B cell (primary cell): ENCODE data around the gene ZNF160.

Source experiments
- EZH2 ChIP-seq: IDR thresholded peaks from 2 replicates; pipeline ENCODE4 v1.6.1; 2012; ENCODE audit warnings: borderline replicate concordance, low read depth, mild to moderate bottlenecking, moderate library complexity, low read length; ENCODE audit not compliant: insufficient read depth, poor library complexity, severe bottlenecking
- TF ChIP-seq, protein P1 (sequence below): fragments of 200-600 bp; IDR thresholded peaks from one replicate; pipeline ENCODE4 v1.8.0; 2022; ENCODE audit warnings: antibody characterized with exemption, mild to moderate bottlenecking

DNA sequence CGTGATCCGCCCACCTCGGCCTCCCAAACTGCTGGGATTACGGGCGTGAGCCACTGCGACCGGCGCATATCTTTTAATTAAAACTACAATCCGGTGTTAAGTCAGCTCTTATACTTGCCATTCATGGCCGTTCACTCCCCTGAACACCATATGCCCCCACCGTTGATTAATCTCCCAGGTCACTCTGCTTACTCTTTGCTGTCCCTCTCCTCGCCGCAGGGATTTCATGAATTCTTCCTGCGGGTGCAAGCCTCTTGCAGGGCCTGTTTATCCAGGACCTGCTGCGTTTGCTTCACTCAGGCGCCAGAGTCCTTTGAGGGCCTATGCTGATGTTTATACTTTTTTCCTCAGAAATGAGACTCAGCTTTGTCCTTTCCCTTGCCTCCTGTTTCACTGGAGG lies 57.7 kb downstream of the ZNF160 start:
- TF ChIP-seq, protein P1, sequence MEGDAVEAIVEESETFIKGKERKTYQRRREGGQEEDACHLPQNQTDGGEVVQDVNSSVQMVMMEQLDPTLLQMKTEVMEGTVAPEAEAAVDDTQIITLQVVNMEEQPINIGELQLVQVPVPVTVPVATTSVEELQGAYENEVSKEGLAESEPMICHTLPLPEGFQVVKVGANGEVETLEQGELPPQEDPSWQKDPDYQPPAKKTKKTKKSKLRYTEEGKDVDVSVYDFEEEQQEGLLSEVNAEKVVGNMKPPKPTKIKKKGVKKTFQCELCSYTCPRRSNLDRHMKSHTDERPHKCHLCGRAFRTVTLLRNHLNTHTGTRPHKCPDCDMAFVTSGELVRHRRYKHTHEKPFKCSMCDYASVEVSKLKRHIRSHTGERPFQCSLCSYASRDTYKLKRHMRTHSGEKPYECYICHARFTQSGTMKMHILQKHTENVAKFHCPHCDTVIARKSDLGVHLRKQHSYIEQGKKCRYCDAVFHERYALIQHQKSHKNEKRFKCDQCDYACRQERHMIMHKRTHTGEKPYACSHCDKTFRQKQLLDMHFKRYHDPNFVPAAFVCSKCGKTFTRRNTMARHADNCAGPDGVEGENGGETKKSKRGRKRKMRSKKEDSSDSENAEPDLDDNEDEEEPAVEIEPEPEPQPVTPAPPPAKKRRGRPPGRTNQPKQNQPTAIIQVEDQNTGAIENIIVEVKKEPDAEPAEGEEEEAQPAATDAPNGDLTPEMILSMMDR: no peak
- TF ChIP-seq EZH2: no peak
